H9 (cell line): ENCODE measurements around the gene CEMIP. TPM values are rescaled to one million over a fixed set of nuclear protein-coding genes. Genes with fewer than 3 reads are reported as not detected.

ENCODE experiments used
- DNase-seq: peaks from one replicate; pipeline ENCODE4 v3.0.0-alpha.2; 2017
- H2AFZ ChIP-seq: one replicate; pipeline ENCODE4 v1.6.1; 2013; ENCODE audit warnings: mild to moderate bottlenecking, low read length, control low read depth, moderate library complexity
- H2AK5ac ChIP-seq: 2 replicates; pipeline ENCODE4 v1.6.1; 2013; ENCODE audit warnings: low read length, control low read depth, mixed read lengths; ENCODE audit not compliant: insufficient read length
- H2BK120ac ChIP-seq: one replicate; pipeline ENCODE4 v1.6.1; 2013; ENCODE audit warnings: low read depth, mild to moderate bottlenecking, low read length, control low read depth, inconsistent platforms; ENCODE audit not compliant: poor library complexity, severe bottlenecking
- H2BK12ac ChIP-seq: 2 replicates; pipeline ENCODE4 v1.6.1; 2013; ENCODE audit warnings: low read length, control low read depth, mixed read lengths, low read depth; ENCODE audit not compliant: insufficient read length
- H2BK15ac ChIP-seq: 2 replicates; pipeline ENCODE4 v1.6.1; 2013; ENCODE audit warnings: low read depth, low read length, control low read depth
- H2BK20ac ChIP-seq: one replicate; pipeline ENCODE4 v1.6.1; 2013; ENCODE audit warnings: low read depth, mild to moderate bottlenecking, low read length, control low read depth, inconsistent platforms; ENCODE audit not compliant: poor library complexity, severe bottlenecking
- H2BK5ac ChIP-seq: 2 replicates; pipeline ENCODE4 v1.6.1; 2013; ENCODE audit warnings: low read length, control low read depth, mixed read lengths; ENCODE audit not compliant: insufficient read length
- H3K14ac ChIP-seq: 2 replicates; pipeline ENCODE4 v1.6.1; 2013; ENCODE audit warnings: low read length, control low read depth; ENCODE audit not compliant: insufficient read depth
- H3K18ac ChIP-seq: 2 replicates; pipeline ENCODE4 v1.6.1; 2013; ENCODE audit warnings: low read depth, mild to moderate bottlenecking, mixed read lengths, low read length, control low read depth; ENCODE audit not compliant: insufficient read length
- H3K23ac ChIP-seq: 2 replicates; pipeline ENCODE4 v1.6.1; 2013; ENCODE audit warnings: low read length, control low read depth, mixed read lengths, low read depth; ENCODE audit not compliant: insufficient read length
- H3K23me2 ChIP-seq: 2 replicates; pipeline ENCODE4 v1.6.1; 2013; ENCODE audit warnings: low read depth, mild to moderate bottlenecking, mixed read lengths, low read length, control low read depth; ENCODE audit not compliant: insufficient read length, poor library complexity, severe bottlenecking
- H3K27ac ChIP-seq: 2 replicates; pipeline ENCODE4 v1.5.1; 2013; ENCODE audit warnings: low read length, control low read depth, mixed read lengths, low read depth; ENCODE audit not compliant: insufficient read length
- H3K27me3 ChIP-seq: 2 replicates; pipeline ENCODE4 v1.6.1; 2013; ENCODE audit warnings: low read length, control low read depth, inconsistent platforms; ENCODE audit not compliant: insufficient read depth
- H3K4ac ChIP-seq: 2 replicates; pipeline ENCODE4 v1.6.1; 2013; ENCODE audit warnings: low read depth, mild to moderate bottlenecking, control low read depth, inconsistent platforms, low read length, moderate library complexity
- H3K4me1 ChIP-seq: 2 replicates; pipeline ENCODE4 v1.6.1; 2013; ENCODE audit warnings: low read length, control low read depth, inconsistent platforms; ENCODE audit not compliant: insufficient read depth
- H3K4me2 ChIP-seq: 2 replicates; pipeline ENCODE4 v1.6.1; 2013; ENCODE audit warnings: low read length, control low read depth, mixed read lengths; ENCODE audit not compliant: insufficient read length, insufficient read depth
- H3K56ac ChIP-seq: 2 replicates; pipeline ENCODE4 v1.6.1; 2013; ENCODE audit warnings: low read depth, mild to moderate bottlenecking, mixed read lengths, low read length, control low read depth; ENCODE audit not compliant: insufficient read length
- H3K79me1 ChIP-seq: 2 replicates; pipeline ENCODE4 v1.6.1; 2013; ENCODE audit warnings: low read depth, mild to moderate bottlenecking, moderate library complexity, low read length, control low read depth, inconsistent platforms; ENCODE audit not compliant: insufficient read depth, poor library complexity, severe bottlenecking
- H3K79me2 ChIP-seq: 2 replicates; pipeline ENCODE4 v1.6.1; 2013; ENCODE audit warnings: low read length, control low read depth, inconsistent platforms; ENCODE audit not compliant: insufficient read depth
- H3K9ac ChIP-seq: 2 replicates; pipeline ENCODE4 v1.6.1; 2013; ENCODE audit warnings: low read length, control low read depth, mixed read lengths; ENCODE audit not compliant: insufficient read length; ENCODE audit errors: extremely low read depth
- H3K9me3 ChIP-seq: one replicate; pipeline ENCODE4 v1.6.1; 2013; ENCODE audit warnings: low read depth, low read length, inconsistent platforms; ENCODE audit not compliant: control insufficient read depth
- H3T11ph ChIP-seq: one replicate; pipeline ENCODE4 v1.6.1; 2013; ENCODE audit warnings: mild to moderate bottlenecking, low read length, control low read depth, inconsistent platforms
- H4K20me1 ChIP-seq: one replicate; pipeline ENCODE4 v1.6.1; 2013; ENCODE audit not compliant: control insufficient read depth, insufficient read length, insufficient read depth
- H4K5ac ChIP-seq: 2 replicates; pipeline ENCODE4 v1.6.1; 2013; ENCODE audit warnings: low read depth, mild to moderate bottlenecking, mixed read lengths, low read length, control low read depth; ENCODE audit not compliant: insufficient read length
- H4K8ac ChIP-seq: replicated peaks from 2 replicates; pipeline ENCODE4 v1.6.1; 2013; ENCODE audit warnings: low read length, control low read depth, mixed read lengths, low read depth; ENCODE audit not compliant: insufficient read length
- H4K91ac ChIP-seq: 2 replicates; pipeline ENCODE4 v1.6.1; 2013; ENCODE audit warnings: low read depth, mild to moderate bottlenecking, moderate library complexity, mixed read lengths, low read length, control low read depth; ENCODE audit not compliant: insufficient read length
- H3K27ac Mint-ChIP-seq, 3 experiments: 2 replicates in 2 of 3; 3 replicates in 1 of 3; pipeline ENCODE4 v1.8.0; 2020 to 2021; ENCODE audit warnings: mixed read lengths in 3 of 3, mild to moderate bottlenecking in 1 of 3, moderate library complexity in 1 of 3
- H3K27me3 Mint-ChIP-seq: 2 replicates; pipeline ENCODE4 v1.8.0; 2021; ENCODE audit warnings: low read depth, mild to moderate bottlenecking, moderate library complexity, mixed read lengths
- H3K36me3 Mint-ChIP-seq, 3 experiments: 2 replicates in 2 of 3; 3 replicates in 1 of 3; pipeline ENCODE4 v1.8.0; 2020 to 2021; ENCODE audit warnings: low read depth in 3 of 3, mixed read lengths in 3 of 3; ENCODE audit not compliant: insufficient read depth in 1 of 3
- H3K4me1 Mint-ChIP-seq, 2 experiments: 2 replicates each; pipeline ENCODE4 v1.8.0; 2020; ENCODE audit warnings: mixed read lengths in 2 of 2
- H3K4me3 Mint-ChIP-seq, 2 experiments: 2 replicates in 1 of 2; 3 replicates in 1 of 2; pipeline ENCODE4 v1.8.0; 2020 to 2021; ENCODE audit warnings: mild to moderate bottlenecking in 2 of 2, mixed read lengths in 2 of 2, moderate library complexity in 1 of 2
- H3K9me3 Mint-ChIP-seq, 2 experiments: 2 replicates in 1 of 2; 3 replicates in 1 of 2; pipeline ENCODE4 v1.8.0; 2020; ENCODE audit warnings: mild to moderate bottlenecking in 2 of 2, mixed read lengths in 2 of 2, moderate library complexity in 1 of 2
- CTCF ChIP-seq: fragments of 200-600 bp; sonication (generic); conservative IDR thresholded peaks from 3 replicates; pipeline ENCODE4 v1.8.0; 2021; ENCODE audit warnings: antibody characterized with exemption, mild to moderate bottlenecking
- WGBS: extraction: QIAGEN DNeasy Blood & Tissue Kit; methylation state at CpG from one replicate; pipeline ENCODE4 v1.1.7; 2013; ENCODE audit warnings: missing lambda C conversion rate, low lambda C conversion rate, mixed read lengths; ENCODE audit not compliant: insufficient read length; ENCODE audit errors: extremely low coverage; 5-methylcytosine and 5-hydroxymethylcytosine counted together
- total RNA-seq: library from RNA; stranded (reverse); gene quantifications from 2 replicates; pipeline ENCODE4 v1.2.1, GENCODE V29; 2021

Gene CEMIP
- total RNA-seq, 1 experiment from 2014 or later, result 0.09 TPM

GRCh38 chr15:80991421-80991820, 212.3 kb downstream of the CEMIP start:
- Histone ChIP-seq H2BK12ac (no peak overlapping the region), H2BK15ac (no peak overlapping the region), H3K4ac (no peak overlapping the region), H2BK20ac (no peak overlapping the region), H3K27ac (no peak overlapping the region), H3K9me3 (no peaks in the 10 kb centered on the region), H4K5ac (no peak overlapping the region), H3T11ph (no peak overlapping the region), H2AFZ (no peak overlapping the region), H3K23me2 (peaks cover 8% of the 10 kb centered on the region), H4K20me1 (no peaks in the 10 kb centered on the region), H3K23ac (no peak overlapping the region), H3K4me2 (no peak overlapping the region), H2AK5ac (no peak overlapping the region), H4K91ac (no peak overlapping the region), H2BK5ac (no peak overlapping the region), H3K18ac (no peak overlapping the region), H2BK120ac (no peak overlapping the region), H4K8ac (no peak overlapping the region), H3K79me2 (peaks cover 23% of the 10 kb centered on the region), H3K4me1 (peaks cover 2% of the 10 kb centered on the region), H3K9ac (no peak overlapping the region), H3K14ac (no peak overlapping the region), H3K56ac (no peak overlapping the region), H3K27me3 (no peaks in the 10 kb centered on the region), H3K79me1 (peaks cover 9% of the 10 kb centered on the region)
- peaks cover 28 to 32% of the 10 kb centered on the region in 2 experiments for H3K4me1 Mint-ChIP-seq
- no peak for TF ChIP-seq CTCF
- no CpG with 5 or more reads among the region's 5 CpGs for WGBS
- no peak overlapping the region for H3K27ac Mint-ChIP-seq
- no peaks in the 10 kb centered on the region for H3K27me3 Mint-ChIP-seq
- H3K36me3 Mint-ChIP-seq, result peaks cover 0 to 9% (median 2%) of the 10 kb centered on the region in 3 experiments; a peak in 3 of 7 replicates
- no peak for DNase-seq
- no peak overlapping the region for H3K4me3 Mint-ChIP-seq
- no peaks in the 10 kb centered on the region for H3K9me3 Mint-ChIP-seq
